Vagina (tissue), 2 donors: ENCODE measurements around the gene LAMA2. TPM values are rescaled to one million over a fixed set of nuclear protein-coding genes. Genes with fewer than 3 reads are reported as not detected.

Source experiments
- DNase-seq, 2 donors: peaks; one replicate each; pipeline ENCODE4 v3.0.0-alpha.2; 2017; ENCODE audit errors: extremely low spot score in 2 of 2
- H3K27ac ChIP-seq: fragments of 200-600 bp; sonication (generic); one replicate; pipeline ENCODE4 v1.5.1; 2019
- H3K27me3 ChIP-seq: fragments of 200-600 bp; sonication (generic); one replicate; pipeline ENCODE4 v1.5.1; 2019
- H3K36me3 ChIP-seq, 2 donors: fragments of 200-600 bp; sonication (generic); one replicate each; pipeline ENCODE4 v1.5.1; 2017 to 2019
- H3K4me1 ChIP-seq: fragments of 200-600 bp; sonication (generic); one replicate; pipeline ENCODE4 v1.5.1; 2019
- H3K4me3 ChIP-seq, 2 donors: fragments of 200-600 bp; sonication (generic); 1 replicate in 1 of 2; 2 replicates in 1 of 2; pipeline ENCODE4 v1.5.1; 2016 to 2019
- H3K9me3 ChIP-seq: fragments of 200-600 bp; sonication (generic); one replicate; pipeline ENCODE4 v1.5.1; 2019
- POLR2A ChIP-seq, 2 donors: fragments of 450-650 bp; IDR thresholded peaks; one replicate each; pipeline ENCODE4 v1.6.1; 2017; ENCODE audit warnings: antibody characterized with exemption in 2 of 2, mild to moderate bottlenecking in 2 of 2, moderate library complexity in 2 of 2
- POLR2AphosphoS5 ChIP-seq, 2 donors: sonication (generic); formaldehyde crosslinking; IDR thresholded peaks; one replicate each; pipeline ENCODE4 v1.9.0; 2017; ENCODE audit warnings: antibody characterized with exemption in 2 of 2, mild to moderate bottlenecking in 2 of 2, low read depth in 1 of 2; ENCODE audit not compliant: insufficient read depth in 1 of 2
- intact Hi-C: fragments of 100-400 bp; cut with DNase I; formaldehyde crosslinking; loops from one replicate; pipeline ENCODE4 v1.15.1; 2023
- total RNA-seq: library from RNA; depleted of rRNA; stranded (reverse); fragments of >200 nt; gene quantifications from one replicate; pipeline ENCODE4 v1.2.3, GENCODE V29; 2016
- TF ChIP-seq, protein P1 (sequence below), 3 experiments: fragments of 450-650 bp in 2 of 3; fragments of 200-600 bp in 1 of 3; sonication (generic) in 1 of 3; IDR thresholded peaks; one replicate each; pipeline ENCODE4 v1.5.1; 2017 to 2019; ENCODE audit warnings: antibody characterized with exemption in 3 of 3, mild to moderate bottlenecking in 2 of 3, moderate library complexity in 2 of 3

The LAMA2 gene
- total RNA-seq, 1 donor from 2014 or later: 91.1 TPM

DNA sequence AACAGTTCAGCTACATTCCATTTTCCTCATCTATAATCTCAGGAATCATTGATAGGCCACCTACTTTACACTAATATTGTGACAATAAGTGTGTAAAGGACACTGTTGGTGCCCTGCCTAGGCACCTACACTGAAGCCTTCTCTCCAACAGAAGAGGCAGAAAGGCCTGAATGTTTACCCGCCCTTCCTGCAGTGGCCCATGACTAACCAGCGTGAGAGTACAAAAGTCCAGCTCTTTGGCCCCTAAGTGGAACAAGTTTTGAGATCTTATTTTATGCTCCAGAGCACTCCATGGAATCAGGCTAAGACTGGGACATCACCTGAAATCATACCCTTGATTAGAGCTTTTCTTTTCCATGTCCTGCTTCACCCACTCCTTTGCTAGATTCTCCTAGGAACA is 467.3 kb downstream of the LAMA2 start:
- intact Hi-C loops: loop anchor here (5.0 kb wide), 1 partner anchor 1548 kb away; no protein-coding TSS in a partner anchor
- Histone ChIP-seq H3K27me3 (no peaks in the 10 kb centered on the region), H3K27ac (no peak overlapping the region), H3K4me1 (no peaks in the 10 kb centered on the region), H3K4me3 (no peak overlapping the region), H3K36me3 (no peaks in the 10 kb centered on the region), H3K9me3 (no peaks in the 10 kb centered on the region)
- no peak for DNase-seq
- TF ChIP-seq, protein P1, sequence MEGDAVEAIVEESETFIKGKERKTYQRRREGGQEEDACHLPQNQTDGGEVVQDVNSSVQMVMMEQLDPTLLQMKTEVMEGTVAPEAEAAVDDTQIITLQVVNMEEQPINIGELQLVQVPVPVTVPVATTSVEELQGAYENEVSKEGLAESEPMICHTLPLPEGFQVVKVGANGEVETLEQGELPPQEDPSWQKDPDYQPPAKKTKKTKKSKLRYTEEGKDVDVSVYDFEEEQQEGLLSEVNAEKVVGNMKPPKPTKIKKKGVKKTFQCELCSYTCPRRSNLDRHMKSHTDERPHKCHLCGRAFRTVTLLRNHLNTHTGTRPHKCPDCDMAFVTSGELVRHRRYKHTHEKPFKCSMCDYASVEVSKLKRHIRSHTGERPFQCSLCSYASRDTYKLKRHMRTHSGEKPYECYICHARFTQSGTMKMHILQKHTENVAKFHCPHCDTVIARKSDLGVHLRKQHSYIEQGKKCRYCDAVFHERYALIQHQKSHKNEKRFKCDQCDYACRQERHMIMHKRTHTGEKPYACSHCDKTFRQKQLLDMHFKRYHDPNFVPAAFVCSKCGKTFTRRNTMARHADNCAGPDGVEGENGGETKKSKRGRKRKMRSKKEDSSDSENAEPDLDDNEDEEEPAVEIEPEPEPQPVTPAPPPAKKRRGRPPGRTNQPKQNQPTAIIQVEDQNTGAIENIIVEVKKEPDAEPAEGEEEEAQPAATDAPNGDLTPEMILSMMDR (IDR thresholded peaks at IDR 0.05): no peak
- TF ChIP-seq POLR2A (IDR thresholded peaks at IDR 0.05) (no peak), POLR2AphosphoS5 (IDR thresholded peaks at IDR 0.05; ENCODE audit: insufficient read depth in 1 of 2, low read depth in 1 of 2) (no peak)

- no peak overlapping the region for H3K27ac ChIP-seq
- no peaks in the 10 kb centered on the region for H3K9me3 ChIP-seq
- no peaks in the 10 kb centered on the region for H3K4me1 ChIP-seq
- intact Hi-C loops: loop anchor here (5.0 kb wide), 1 partner anchor 1550 kb away; no protein-coding TSS in a partner anchor
- no peak for DNase-seq
- no peaks in the 10 kb centered on the region for H3K27me3 ChIP-seq
- TF ChIP-seq POLR2A (IDR thresholded peaks at IDR 0.05) (no peak), POLR2AphosphoS5 (IDR thresholded peaks at IDR 0.05; ENCODE audit: insufficient read depth in 1 of 2, low read depth in 1 of 2) (no peak)
- TF ChIP-seq, protein P1 (IDR thresholded peaks at IDR 0.05): no peak
- H3K4me3 ChIP-seq: no peak overlapping the region
- no peaks in the 10 kb centered on the region for H3K36me3 ChIP-seq
These were observed 468.9 kb downstream of the LAMA2 start for GRCh38 chr6:129351807-129352206.

- Histone ChIP-seq H3K27ac (no peak overlapping the region), H3K4me1 (no peaks in the 10 kb centered on the region), H3K27me3 (no peaks in the 10 kb centered on the region), H3K9me3 (no peaks in the 10 kb centered on the region), H3K4me3 (no peak overlapping the region), H3K36me3 (no peaks in the 10 kb centered on the region)
- no peak for DNase-seq
- intact Hi-C loops: loop anchor here (5.0 kb wide), 1 partner anchor 1551 kb away; no protein-coding TSS in a partner anchor
- TF ChIP-seq, protein P1 (IDR thresholded peaks at IDR 0.05): no peak
- peak in 1 of 2 donors; percentile 52 for TF ChIP-seq POLR2AphosphoS5 (IDR thresholded peaks at IDR 0.05; ENCODE audit: insufficient read depth in 1 of 2, low read depth in 1 of 2)
These were observed 470.1 kb downstream of the LAMA2 start for GRCh38 chr6:129353067-129353466.

- Histone ChIP-seq H3K9me3 (no peaks in the 10 kb centered on the region), H3K4me1 (peaks cover 7% of the 10 kb centered on the region), H3K4me3 (no peak overlapping the region), H3K27ac (no peak overlapping the region), H3K36me3 (no peaks in the 10 kb centered on the region), H3K27me3 (no peaks in the 10 kb centered on the region)
- no peak for DNase-seq
- TF ChIP-seq POLR2A (IDR thresholded peaks at IDR 0.05) (no peak), POLR2AphosphoS5 (IDR thresholded peaks at IDR 0.05; ENCODE audit: insufficient read depth in 1 of 2, low read depth in 1 of 2) (no peak)
- TF ChIP-seq, protein P1 (IDR thresholded peaks at IDR 0.05): no peak
- intact Hi-C loops: no loop called here
These were observed 473.2 kb downstream of the LAMA2 start for GRCh38 chr6:129356129-129356528.

- Histone ChIP-seq H3K27ac (no peak overlapping the region), H3K9me3 (no peaks in the 10 kb centered on the region), H3K27me3 (no peaks in the 10 kb centered on the region), H3K4me1 (peaks cover 7% of the 10 kb centered on the region), H3K4me3 (no peak overlapping the region), H3K36me3 (no peaks in the 10 kb centered on the region)
- TF ChIP-seq POLR2AphosphoS5 (IDR thresholded peaks at IDR 0.05; ENCODE audit: insufficient read depth in 1 of 2, low read depth in 1 of 2) (no peak), POLR2A (IDR thresholded peaks at IDR 0.05) (no peak)
- TF ChIP-seq, protein P1 (IDR thresholded peaks at IDR 0.05): no peak
- DNase-seq: no peak
- intact Hi-C loops: no loop called here
These were observed 477.1 kb downstream of the LAMA2 start for GRCh38 chr6:129359811-129360681.
